Ishikawa (cell line): ENCODE measurements around the gene EGFR.

Source experiments
- CEBPB ChIP-seq: IDR thresholded peaks from 2 replicates; pipeline ENCODE4 v1.6.1; 2012
- CREB1 ChIP-seq: IDR thresholded peaks from 2 replicates; pipeline ENCODE4 v1.6.1; 2012; ENCODE audit warnings: low read depth
- EGR1 ChIP-seq: IDR thresholded peaks from 2 replicates; pipeline ENCODE4 v1.6.1; 2012
- EP300 ChIP-seq: IDR thresholded peaks from 2 replicates; pipeline ENCODE4 v1.6.1; 2012; ENCODE audit warnings: borderline replicate concordance
- FOXM1 ChIP-seq: IDR thresholded peaks from 2 replicates; pipeline ENCODE4 v1.6.1; 2012; ENCODE audit warnings: low read depth, borderline replicate concordance
- NFIC ChIP-seq: IDR thresholded peaks from 2 replicates; pipeline ENCODE4 v1.6.1; 2012
- RAD21 ChIP-seq: IDR thresholded peaks from 2 replicates; pipeline ENCODE4 v1.6.1; 2012; ENCODE audit warnings: low read depth
- TAF1 ChIP-seq: IDR thresholded peaks from 2 replicates; pipeline ENCODE4 v1.6.1; 2012; ENCODE audit warnings: low read depth, mild to moderate bottlenecking
- TCF12 ChIP-seq: IDR thresholded peaks from 2 replicates; pipeline ENCODE4 v1.6.1; 2012; ENCODE audit warnings: low read depth
- TEAD4 ChIP-seq: IDR thresholded peaks from 2 replicates; pipeline ENCODE4 v1.6.1; 2012
- YY1 ChIP-seq: IDR thresholded peaks from 2 replicates; pipeline ENCODE4 v1.6.1; 2012; ENCODE audit warnings: low read depth
- ZBTB7A ChIP-seq: IDR thresholded peaks from 2 replicates; pipeline ENCODE4 v1.6.1; 2012; ENCODE audit warnings: low read depth
- TF ChIP-seq, protein P1 (sequence below): IDR thresholded peaks from 2 replicates; pipeline ENCODE4 v1.6.1; 2012; ENCODE audit warnings: low read depth, mild to moderate bottlenecking
- TF ChIP-seq, protein P2 (sequence below): IDR thresholded peaks from 2 replicates; pipeline ENCODE4 v1.6.1; 2012
- TF ChIP-seq, protein P3 (sequence below): IDR thresholded peaks from 2 replicates; pipeline ENCODE4 v1.6.1; 2012

EGFR gene

DNA sequence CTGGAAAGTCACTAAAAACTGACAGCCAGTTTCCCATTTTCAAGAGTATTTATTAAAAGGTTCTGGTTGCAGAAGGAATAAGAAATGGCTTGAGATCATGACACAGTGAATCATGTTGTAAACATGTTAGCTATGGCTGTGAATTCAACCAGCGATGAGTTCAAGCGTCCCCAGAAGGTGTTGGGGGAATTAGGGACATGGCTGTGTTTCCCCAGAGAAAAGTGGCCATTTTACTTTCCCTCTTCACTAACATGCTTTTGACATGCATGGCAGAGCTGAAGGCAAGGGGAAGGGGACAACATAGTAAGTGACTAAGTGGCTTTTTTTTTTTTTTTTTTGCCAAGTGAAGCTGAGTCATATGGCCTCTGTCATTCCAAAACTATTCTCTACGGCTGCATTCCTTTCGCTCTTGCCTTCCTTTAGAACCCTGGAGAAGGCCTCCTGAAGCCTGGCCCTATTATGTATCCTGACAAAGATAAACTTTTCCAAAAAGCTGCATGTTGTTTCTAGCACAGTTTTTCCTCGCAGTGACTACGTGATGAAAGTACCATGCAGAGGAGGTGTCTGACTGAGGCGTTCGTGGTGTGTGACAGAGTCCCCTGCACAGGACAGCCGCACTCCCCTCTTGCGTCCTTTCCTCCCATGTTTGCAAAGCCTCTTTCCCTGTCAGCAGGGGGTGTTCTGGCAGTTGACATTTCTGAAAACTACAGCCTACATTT lies 46.9 kb downstream of the EGFR start:
- TF ChIP-seq FOXM1 (no peak), RAD21 (no peak), ZBTB7A (no peak), TAF1 (no peak), TEAD4 (peak; percentile 84), TCF12 (peak; percentile 61), EP300 (peak; percentile 73; the same call in 1 of the 2 replicates)
- TF ChIP-seq, protein P1, sequence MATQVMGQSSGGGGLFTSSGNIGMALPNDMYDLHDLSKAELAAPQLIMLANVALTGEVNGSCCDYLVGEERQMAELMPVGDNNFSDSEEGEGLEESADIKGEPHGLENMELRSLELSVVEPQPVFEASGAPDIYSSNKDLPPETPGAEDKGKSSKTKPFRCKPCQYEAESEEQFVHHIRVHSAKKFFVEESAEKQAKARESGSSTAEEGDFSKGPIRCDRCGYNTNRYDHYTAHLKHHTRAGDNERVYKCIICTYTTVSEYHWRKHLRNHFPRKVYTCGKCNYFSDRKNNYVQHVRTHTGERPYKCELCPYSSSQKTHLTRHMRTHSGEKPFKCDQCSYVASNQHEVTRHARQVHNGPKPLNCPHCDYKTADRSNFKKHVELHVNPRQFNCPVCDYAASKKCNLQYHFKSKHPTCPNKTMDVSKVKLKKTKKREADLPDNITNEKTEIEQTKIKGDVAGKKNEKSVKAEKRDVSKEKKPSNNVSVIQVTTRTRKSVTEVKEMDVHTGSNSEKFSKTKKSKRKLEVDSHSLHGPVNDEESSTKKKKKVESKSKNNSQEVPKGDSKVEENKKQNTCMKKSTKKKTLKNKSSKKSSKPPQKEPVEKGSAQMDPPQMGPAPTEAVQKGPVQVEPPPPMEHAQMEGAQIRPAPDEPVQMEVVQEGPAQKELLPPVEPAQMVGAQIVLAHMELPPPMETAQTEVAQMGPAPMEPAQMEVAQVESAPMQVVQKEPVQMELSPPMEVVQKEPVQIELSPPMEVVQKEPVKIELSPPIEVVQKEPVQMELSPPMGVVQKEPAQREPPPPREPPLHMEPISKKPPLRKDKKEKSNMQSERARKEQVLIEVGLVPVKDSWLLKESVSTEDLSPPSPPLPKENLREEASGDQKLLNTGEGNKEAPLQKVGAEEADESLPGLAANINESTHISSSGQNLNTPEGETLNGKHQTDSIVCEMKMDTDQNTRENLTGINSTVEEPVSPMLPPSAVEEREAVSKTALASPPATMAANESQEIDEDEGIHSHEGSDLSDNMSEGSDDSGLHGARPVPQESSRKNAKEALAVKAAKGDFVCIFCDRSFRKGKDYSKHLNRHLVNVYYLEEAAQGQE, result no peak

DNA sequence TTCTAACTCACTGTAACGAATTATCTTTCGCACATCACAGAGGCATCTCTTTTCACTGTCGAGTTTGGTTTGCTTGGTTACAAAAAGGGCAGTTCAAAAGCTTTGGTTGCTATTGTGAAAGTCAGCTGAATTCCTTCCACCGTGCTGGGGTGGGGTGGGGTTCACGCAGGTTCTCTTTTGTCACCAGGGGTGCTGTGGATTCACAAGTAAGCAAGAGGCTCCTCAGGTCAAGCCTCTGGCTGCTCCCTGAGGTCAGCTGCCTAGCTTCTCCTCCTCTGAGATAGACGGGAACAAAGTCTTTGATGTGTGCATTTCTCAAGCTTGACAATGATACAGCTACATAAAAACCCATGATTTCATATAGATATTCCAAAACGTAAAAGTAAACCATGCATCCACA lies 47.7 kb downstream of the EGFR start:
- TF ChIP-seq TAF1 (no peak), EP300 (no peak), RAD21 (0 out of 2 replicates have a peak, but pooled peaks have one; percentile 12)
- TF ChIP-seq, protein P2, sequence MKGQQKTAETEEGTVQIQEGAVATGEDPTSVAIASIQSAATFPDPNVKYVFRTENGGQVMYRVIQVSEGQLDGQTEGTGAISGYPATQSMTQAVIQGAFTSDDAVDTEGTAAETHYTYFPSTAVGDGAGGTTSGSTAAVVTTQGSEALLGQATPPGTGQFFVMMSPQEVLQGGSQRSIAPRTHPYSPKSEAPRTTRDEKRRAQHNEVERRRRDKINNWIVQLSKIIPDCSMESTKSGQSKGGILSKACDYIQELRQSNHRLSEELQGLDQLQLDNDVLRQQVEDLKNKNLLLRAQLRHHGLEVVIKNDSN, result no peak
- TF ChIP-seq, protein P1, result no peak

DNA sequence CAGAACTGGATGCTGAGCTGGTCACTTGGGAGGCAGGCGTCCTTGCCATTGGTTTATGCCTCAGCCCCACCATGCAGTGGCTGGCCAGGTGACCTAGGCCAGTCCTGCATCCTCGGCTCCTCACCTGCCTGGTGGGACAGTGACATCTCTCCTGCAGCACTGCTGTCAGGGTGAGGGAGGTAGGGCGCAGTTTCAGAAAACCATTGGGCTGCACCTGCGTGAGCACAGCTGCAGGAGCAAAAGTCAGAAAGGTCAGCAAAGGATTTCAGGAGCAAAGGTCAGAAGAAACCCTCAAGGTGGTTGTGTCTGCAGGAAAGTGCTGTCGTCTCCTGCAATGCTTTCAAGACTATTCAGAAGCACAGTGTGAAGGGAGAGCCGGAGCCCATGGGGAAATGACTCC lies 48.1 kb downstream of the EGFR start:
- TF ChIP-seq, protein P3, sequence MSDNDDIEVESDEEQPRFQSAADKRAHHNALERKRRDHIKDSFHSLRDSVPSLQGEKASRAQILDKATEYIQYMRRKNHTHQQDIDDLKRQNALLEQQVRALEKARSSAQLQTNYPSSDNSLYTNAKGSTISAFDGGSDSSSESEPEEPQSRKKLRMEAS, result no peak
- no peak for TF ChIP-seq TEAD4
- TF ChIP-seq ZBTB7A, result no peak
- no peak for TF ChIP-seq TCF12
- TF ChIP-seq CEBPB, result no peak
- TF ChIP-seq, protein P1, result no peak
- TF ChIP-seq NFIC, result no peak
- no peak for TF ChIP-seq CREB1
- no peak for TF ChIP-seq TAF1
- no peak for TF ChIP-seq EP300
- no peak for TF ChIP-seq FOXM1
- TF ChIP-seq YY1, result no peak

DNA sequence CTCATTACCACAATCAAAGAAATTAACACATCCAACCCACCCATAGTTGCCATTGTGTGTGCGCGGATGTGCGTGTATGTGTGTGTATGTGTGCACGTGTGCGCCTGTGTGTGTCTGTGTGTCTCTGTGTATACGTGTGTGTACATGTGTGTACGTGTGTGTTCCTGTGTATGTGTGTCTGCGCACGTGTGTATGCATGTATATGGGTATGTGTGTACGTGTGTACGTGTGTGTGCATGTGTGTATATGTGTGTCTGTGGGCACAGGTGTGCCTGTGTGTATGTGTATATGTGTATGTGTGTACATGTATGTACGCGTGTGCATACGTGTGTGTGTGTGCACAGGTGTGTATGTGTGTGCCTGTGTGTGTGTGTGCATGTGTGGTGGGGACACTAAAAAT lies 48.9 kb downstream of the EGFR start:
- TF ChIP-seq TEAD4, result no peak
- TF ChIP-seq, protein P3, result no peak
- TF ChIP-seq CEBPB, result no peak
- no peak for TF ChIP-seq EP300
- no peak for TF ChIP-seq CREB1
- no peak for TF ChIP-seq YY1
- no peak for TF ChIP-seq RAD21
- no peak for TF ChIP-seq TCF12
- TF ChIP-seq, protein P2, result no peak
- TF ChIP-seq TAF1, result no peak
- TF ChIP-seq, protein P1, result no peak
- TF ChIP-seq ZBTB7A, result no peak
- no peak for TF ChIP-seq NFIC
- TF ChIP-seq EGR1, result no peak
- no peak for TF ChIP-seq FOXM1
